GM18517 (cell line): Measurements from ENCODE around the gene GBA3.

Experiments
- ATAC-seq: cut with Tn5 transposase; IDR thresholded peaks from one replicate; pipeline ENCODE4 v1.9.1; 2021; ENCODE audit warnings: mild to moderate bottlenecking, moderate library complexity; ENCODE audit not compliant: unreplicated experiment

GBA3 gene

GRCh38 chr4:22692736-22693135 is at the start of gene GBA3:
Gene GBA3 (plus strand): TSS chr4:22692937.
- no peak for ATAC-seq

- ATAC-seq, result no peak
These were observed 48.8 kb upstream of the GBA3 start for GRCh38 chr4:22643952-22644351.

GRCh38 chr4:22645481-22646182 is 47.1 kb upstream of the GBA3 start:
- no peak for ATAC-seq

GRCh38 chr4:22648996-22649395 is 43.7 kb upstream of the GBA3 start:
- ATAC-seq, result no peak

- ATAC-seq, result no peak
These were observed 42.0 kb upstream of the GBA3 start for GRCh38 chr4:22650771-22651170.

GRCh38 chr4:22653752-22654151 is 39.0 kb upstream of the GBA3 start:
- ATAC-seq, result no peak

- ATAC-seq, result no peak
These were observed 31.3 kb upstream of the GBA3 start for GRCh38 chr4:22661443-22661842.

- ATAC-seq, result no peak
These were observed 25.3 kb upstream of the GBA3 start for GRCh38 chr4:22667332-22667940.

GRCh38 chr4:22668301-22668700 is 24.4 kb upstream of the GBA3 start:
- no peak for ATAC-seq

- ATAC-seq, result no peak
These were observed 24.0 kb upstream of the GBA3 start for GRCh38 chr4:22668702-22669101.

- no peak for ATAC-seq
These were observed 21.8 kb upstream of the GBA3 start for GRCh38 chr4:22670956-22671355.

- no peak for ATAC-seq
These were observed 20.2 kb upstream of the GBA3 start for GRCh38 chr4:22672519-22672918.

- no peak for ATAC-seq
These were observed 19.8 kb upstream of the GBA3 start for GRCh38 chr4:22672944-22673343.

GRCh38 chr4:22674700-22675099 is 18.0 kb upstream of the GBA3 start:
- no peak for ATAC-seq

- no peak for ATAC-seq
These were observed 16.7 kb upstream of the GBA3 start for GRCh38 chr4:22676063-22676462.

GRCh38 chr4:22677780-22678179 is 15.0 kb upstream of the GBA3 start:
- no peak for ATAC-seq

GRCh38 chr4:22678940-22679854 is 13.5 kb upstream of the GBA3 start:
- ATAC-seq, result no peak

- ATAC-seq, result no peak
These were observed 12.6 kb upstream of the GBA3 start for GRCh38 chr4:22680065-22680642.

- no peak for ATAC-seq
These were observed 9.0 kb upstream of the GBA3 start for GRCh38 chr4:22683726-22684125.

GRCh38 chr4:22686141-22686540 is 6.6 kb upstream of the GBA3 start:
- no peak for ATAC-seq

GRCh38 chr4:22688236-22688635 is 4.5 kb upstream of the GBA3 start:
- no peak for ATAC-seq
